Kidney epithelial cell (primary cell): ENCODE data around the gene PRAMEF12. TPM values are rescaled to one million over a fixed set of nuclear protein-coding genes. Genes with fewer than 3 reads are reported as not detected.

ENCODE experiments used
- DNase-seq: peaks from one replicate; pipeline ENCODE4 v3.0.0-alpha.2; 2010; ENCODE audit warnings: low read depth
- H3K27me3 ChIP-seq: 2 replicates; pipeline ENCODE4 v1.6.0; 2011; ENCODE audit warnings: low read length; ENCODE audit not compliant: control insufficient read depth, insufficient read depth
- H3K36me3 ChIP-seq: 2 replicates; pipeline ENCODE4 v1.5.1; 2011; ENCODE audit warnings: low read length; ENCODE audit not compliant: control insufficient read depth, insufficient read depth
- H3K4me3 ChIP-seq: 2 replicates; pipeline ENCODE4 v1.5.1; 2011; ENCODE audit warnings: low read depth, mild to moderate bottlenecking, control low read depth, low read length
- total RNA-seq: library from RNA; depleted of rRNA; stranded (reverse); fragments of >200 nt; gene quantifications from 2 replicates; pipeline ENCODE4 v1.2.3, GENCODE V29; 2015
- TF ChIP-seq, protein P1 (sequence below): IDR thresholded peaks from 2 replicates; pipeline ENCODE4 v1.5.1; 2011; ENCODE audit warnings: mild to moderate bottlenecking, moderate library complexity, low read length, control low read depth, inconsistent platforms; ENCODE audit not compliant: insufficient read depth, poor library complexity, severe bottlenecking

Gene PRAMEF12
- total RNA-seq, 1 donor from 2014 or later = 0.21 TPM

DNA sequence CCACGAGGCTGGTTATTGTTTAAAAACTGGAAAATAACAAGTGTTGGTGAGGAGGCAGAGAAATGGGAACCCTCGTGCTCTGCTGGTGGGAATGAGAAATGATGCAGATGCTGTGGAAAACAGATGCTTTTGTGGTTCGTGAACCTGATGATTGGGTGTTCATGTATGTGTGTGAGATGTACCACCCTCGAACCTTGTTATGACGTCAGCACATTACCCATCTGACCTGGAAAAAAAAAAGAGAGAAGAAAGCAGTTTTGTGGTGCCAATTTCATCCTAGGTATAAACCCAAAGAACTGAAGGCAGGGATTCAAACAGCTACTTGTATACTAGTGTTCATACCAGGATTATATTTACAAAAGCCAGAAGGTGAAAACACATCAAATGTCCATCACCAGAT lies 33.9 kb upstream of the PRAMEF12 start:
- no peaks in the 10 kb centered on the region for H3K27me3 ChIP-seq
- no peak overlapping the region for H3K4me3 ChIP-seq
- TF ChIP-seq, protein P1, sequence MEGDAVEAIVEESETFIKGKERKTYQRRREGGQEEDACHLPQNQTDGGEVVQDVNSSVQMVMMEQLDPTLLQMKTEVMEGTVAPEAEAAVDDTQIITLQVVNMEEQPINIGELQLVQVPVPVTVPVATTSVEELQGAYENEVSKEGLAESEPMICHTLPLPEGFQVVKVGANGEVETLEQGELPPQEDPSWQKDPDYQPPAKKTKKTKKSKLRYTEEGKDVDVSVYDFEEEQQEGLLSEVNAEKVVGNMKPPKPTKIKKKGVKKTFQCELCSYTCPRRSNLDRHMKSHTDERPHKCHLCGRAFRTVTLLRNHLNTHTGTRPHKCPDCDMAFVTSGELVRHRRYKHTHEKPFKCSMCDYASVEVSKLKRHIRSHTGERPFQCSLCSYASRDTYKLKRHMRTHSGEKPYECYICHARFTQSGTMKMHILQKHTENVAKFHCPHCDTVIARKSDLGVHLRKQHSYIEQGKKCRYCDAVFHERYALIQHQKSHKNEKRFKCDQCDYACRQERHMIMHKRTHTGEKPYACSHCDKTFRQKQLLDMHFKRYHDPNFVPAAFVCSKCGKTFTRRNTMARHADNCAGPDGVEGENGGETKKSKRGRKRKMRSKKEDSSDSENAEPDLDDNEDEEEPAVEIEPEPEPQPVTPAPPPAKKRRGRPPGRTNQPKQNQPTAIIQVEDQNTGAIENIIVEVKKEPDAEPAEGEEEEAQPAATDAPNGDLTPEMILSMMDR = no peak
- H3K36me3 ChIP-seq = no peaks in the 10 kb centered on the region
- DNase-seq = no peak

DNA sequence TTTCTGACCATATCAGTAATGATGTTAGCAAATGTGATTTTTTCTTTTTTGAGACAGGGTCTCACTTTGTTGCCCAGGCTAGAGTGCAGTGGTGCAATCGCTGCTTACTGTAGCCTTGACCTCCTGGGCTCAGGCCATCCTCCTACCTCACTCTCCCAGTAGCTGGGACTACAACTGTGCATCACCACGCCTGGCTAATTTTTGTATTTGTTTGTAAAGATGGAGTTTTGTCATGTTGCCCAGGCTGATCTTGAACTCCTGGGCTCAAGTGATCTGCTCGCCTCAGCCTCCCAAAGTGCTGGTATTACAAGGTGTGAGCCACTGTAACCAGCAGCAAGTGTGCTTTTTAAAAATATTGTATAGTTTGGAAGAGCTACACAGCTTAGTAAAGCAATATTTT lies 31.6 kb upstream of the PRAMEF12 start:
- no peaks in the 10 kb centered on the region for H3K36me3 ChIP-seq
- H3K4me3 ChIP-seq = no peak overlapping the region
- no peak for DNase-seq
- no peaks in the 10 kb centered on the region for H3K27me3 ChIP-seq
- TF ChIP-seq, protein P1 = no peak

DNA sequence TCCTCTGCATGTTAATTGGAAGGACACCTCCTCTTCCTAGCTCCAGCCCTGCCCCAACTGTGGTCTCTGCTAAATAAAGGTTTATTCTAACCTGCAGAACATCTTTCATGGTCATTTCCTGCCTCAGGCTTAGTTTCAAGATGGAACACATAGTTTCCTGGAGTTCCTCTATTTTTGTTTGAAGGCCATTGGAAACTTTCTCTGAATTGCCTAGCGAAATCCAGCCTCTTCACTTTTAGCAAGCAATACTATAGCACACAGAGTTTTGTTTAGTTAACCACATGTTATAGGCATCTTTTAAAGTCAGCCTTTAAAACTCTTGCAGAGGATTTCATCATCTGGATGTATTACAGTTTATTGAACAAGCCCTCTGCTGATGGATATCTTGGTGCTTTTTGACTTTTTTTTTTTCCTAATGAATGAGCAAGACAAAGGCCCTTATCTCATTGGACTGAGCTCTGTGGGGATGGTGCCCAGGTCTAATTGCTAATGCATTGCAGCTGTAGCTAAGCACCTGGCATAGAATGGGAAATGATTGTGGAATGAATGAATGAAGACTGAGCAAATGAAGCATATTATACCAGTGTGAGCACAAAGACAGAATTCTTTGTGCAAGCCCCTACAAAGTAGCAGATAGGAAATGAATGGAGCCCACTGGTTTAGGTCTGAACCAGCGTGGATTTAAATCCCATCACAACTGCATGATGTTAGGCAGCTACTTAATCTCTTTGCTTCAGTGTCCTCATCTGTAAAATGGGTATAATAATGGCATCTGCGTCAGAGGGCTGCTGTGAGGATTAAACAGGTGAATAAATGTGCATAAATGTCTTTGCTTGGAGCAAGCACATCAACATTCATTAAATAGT lies 28.2 kb upstream of the PRAMEF12 start:
- Histone ChIP-seq H3K36me3 (no peaks in the 10 kb centered on the region), H3K4me3 (no peak overlapping the region), H3K27me3 (no peaks in the 10 kb centered on the region)
- no peak for DNase-seq
- TF ChIP-seq, protein P1 = no peak

DNA sequence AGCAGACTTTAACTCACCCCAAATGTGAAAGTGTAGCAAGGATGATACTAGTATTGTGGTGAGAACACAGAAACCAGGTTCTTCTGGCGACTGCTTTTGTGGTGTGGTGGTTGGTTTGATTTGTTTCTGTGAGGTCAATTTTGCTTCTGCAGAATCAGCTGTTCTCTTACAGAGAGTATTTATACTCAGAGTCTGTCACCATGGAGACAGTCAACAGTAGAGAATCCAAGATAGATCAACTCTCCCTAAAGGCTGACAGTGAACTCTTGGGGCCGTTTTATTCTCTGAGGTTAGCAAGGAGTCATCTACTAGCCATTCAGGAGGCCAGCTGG lies 27.6 kb upstream of the PRAMEF12 start, which contains the start of gene CFAP107:
CFAP107 (plus strand) TSS at position 209 of the 332 bp plus-strand sequence. CDS start 231 bp downstream, outside the sequence.
- Histone ChIP-seq H3K4me3 (no peak within 1 kb of the TSS), H3K36me3 (no peaks in the 10 kb centered on the region), H3K27me3 (no peaks in the 10 kb centered on the region)
- TF ChIP-seq, protein P1 = no peak
- DNase-seq = no peak

DNA sequence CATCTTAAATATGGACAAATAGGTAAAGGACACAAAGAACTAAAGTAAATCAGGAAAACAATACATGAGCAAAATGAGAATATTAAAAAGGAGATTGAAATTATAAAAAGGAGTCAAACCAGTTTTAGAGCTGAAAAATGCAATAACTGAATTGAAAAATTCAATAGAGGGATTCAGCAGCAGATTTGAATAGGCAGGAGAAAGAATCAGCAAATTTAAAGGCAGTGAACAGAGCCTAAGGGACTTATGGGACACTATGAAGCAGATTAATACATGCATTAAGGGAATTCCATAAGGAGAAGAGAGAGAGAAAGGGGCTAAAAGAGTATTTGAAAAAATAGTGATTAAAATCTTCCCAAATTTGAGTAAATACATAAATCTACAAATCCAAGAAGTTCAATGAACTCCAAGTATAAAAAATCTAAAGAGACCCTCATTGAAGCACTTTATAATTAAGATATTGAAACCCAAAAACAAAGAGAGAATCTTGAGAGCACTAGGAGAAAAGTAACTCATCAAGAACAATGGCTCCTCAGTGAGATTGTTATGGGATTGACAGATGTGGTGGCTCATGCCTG lies 24.7 kb upstream of the PRAMEF12 start:
- Histone ChIP-seq H3K36me3 (no peaks in the 10 kb centered on the region), H3K27me3 (no peaks in the 10 kb centered on the region), H3K4me3 (no peak overlapping the region)
- DNase-seq = no peak
- TF ChIP-seq, protein P1 = no peak
